CD4-positive, alpha-beta T cell treated with Interleukin-17A for 1 hour (primary cell): ENCODE results near the gene TCF21.
"Not testable (repeated sequence)": the region's sequence is repeated elsewhere in the genome, so short reads cannot be mapped to it uniquely, and the experiment has no call there.

Experiments used
- DNase-seq: peaks from one replicate; pipeline ENCODE4 v3.0.0-alpha.2; 2020

Gene TCF21

GRCh38 chr6:133888929-133889556 lies at the start of gene TCF21:
Gene TCF21, plus strand, starts transcription at chr6:133889113. Its CDS starts 285 bp downstream, at chr6:133889398.
- DNase-seq: no peak

- DNase-seq: no peak
Measured at GRCh38 chr6:133841176-133841575, 47.7 kb upstream of the TCF21 start.

GRCh38 chr6:133843098-133843497 lies 45.8 kb upstream of the TCF21 start:
- no peak for DNase-seq

- DNase-seq: no peak
Measured at GRCh38 chr6:133844709-133845108, 44.2 kb upstream of the TCF21 start.

GRCh38 chr6:133854041-133854363 lies 34.9 kb upstream of the TCF21 start:
- no peak for DNase-seq

GRCh38 chr6:133854364-133855275 lies 34.3 kb upstream of the TCF21 start:
- DNase-seq: no peak

- no peak for DNase-seq
Measured at GRCh38 chr6:133855276-133855990, 33.5 kb upstream of the TCF21 start.

GRCh38 chr6:133855991-133856370 lies 32.9 kb upstream of the TCF21 start:
- no peak for DNase-seq

- no peak for DNase-seq
Measured at GRCh38 chr6:133856911-133857310, 32.0 kb upstream of the TCF21 start.

- no peak for DNase-seq
Measured at GRCh38 chr6:133857696-133858095, 31.2 kb upstream of the TCF21 start.

GRCh38 chr6:133861337-133861736 lies 27.6 kb upstream of the TCF21 start:
- not testable (repeated sequence) for DNase-seq

GRCh38 chr6:133863228-133863627 lies 25.7 kb upstream of the TCF21 start:
- no peak for DNase-seq

- no peak for DNase-seq
Measured at GRCh38 chr6:133865680-133866079, 23.2 kb upstream of the TCF21 start.

GRCh38 chr6:133871131-133871530 lies 17.8 kb upstream of the TCF21 start:
- DNase-seq: no peak

GRCh38 chr6:133873538-133873937 lies 15.4 kb upstream of the TCF21 start:
- no peak for DNase-seq

- no peak for DNase-seq
Measured at GRCh38 chr6:133877116-133877515, 11.8 kb upstream of the TCF21 start.

- no peak for DNase-seq
Measured at GRCh38 chr6:133880006-133880405, 8.9 kb upstream of the TCF21 start.

GRCh38 chr6:133880896-133881295 lies 8.0 kb upstream of the TCF21 start:
- no peak for DNase-seq

- DNase-seq: no peak
Measured at GRCh38 chr6:133886104-133886775, 2.7 kb upstream of the TCF21 start.

GRCh38 chr6:133887156-133887879 lies 1.6 kb upstream of the TCF21 start:
- DNase-seq: no peak

- no peak for DNase-seq
Measured at GRCh38 chr6:133887880-133888230, 1.1 kb upstream of the TCF21 start.

GRCh38 chr6:133889557-133890403 lies 867 bp downstream of the TCF21 start:
- DNase-seq: no peak
